Chondrocyte (in vitro differentiated cells): ENCODE results near the gene RASSF10. TPM values are rescaled to one million over a fixed set of nuclear protein-coding genes. Genes with fewer than 3 reads are reported as not detected.

ENCODE experiments used
- DNase-seq: peaks from one replicate; pipeline ENCODE4 v3.0.0; 2021; ENCODE audit warnings: mixed read lengths, low spot score
- H3K27ac Mint-ChIP-seq: one replicate; pipeline ENCODE4 v1.8.0; 2021; ENCODE audit warnings: mild to moderate bottlenecking, moderate library complexity, mixed read lengths; ENCODE audit not compliant: unreplicated experiment
- H3K27me3 Mint-ChIP-seq: 2 replicates; pipeline ENCODE4 v1.8.0; 2021; ENCODE audit warnings: low read depth, mixed read lengths
- H3K36me3 Mint-ChIP-seq: 2 replicates; pipeline ENCODE4 v1.8.0; 2021; ENCODE audit warnings: low read depth, mixed read lengths
- H3K4me1 Mint-ChIP-seq: 2 replicates; pipeline ENCODE4 v1.8.0; 2021; ENCODE audit warnings: low read depth, mild to moderate bottlenecking, mixed read lengths
- H3K4me3 Mint-ChIP-seq: one replicate; pipeline ENCODE4 v1.8.0; 2021; ENCODE audit warnings: mild to moderate bottlenecking, moderate library complexity, mixed read lengths; ENCODE audit not compliant: unreplicated experiment
- H3K9me3 Mint-ChIP-seq: 2 replicates; pipeline ENCODE4 v1.8.0; 2021; ENCODE audit warnings: low read depth, mixed read lengths
- CTCF ChIP-seq: fragments of 200-600 bp; sonication (generic); IDR thresholded peaks from 2 replicates; pipeline ENCODE4 v1.5.0; 2021; ENCODE audit warnings: antibody characterized with exemption, mild to moderate bottlenecking, moderate library complexity
- total RNA-seq: library from RNA; stranded (reverse); gene quantifications from 3 replicates; pipeline ENCODE4 v1.2.1, GENCODE V29; 2021

RASSF10 gene
- total RNA-seq, 1 donor from 2014 or later: not detected

GRCh38 chr11:12986194-12986898, 22.8 kb upstream of the RASSF10 start:
- Mint-ChIP-seq H3K27ac (no peak overlapping the region), H3K27me3 (peaks cover 22% of the 10 kb centered on the region), H3K4me1 (peaks cover 2% of the 10 kb centered on the region), H3K4me3 (no peak overlapping the region), H3K36me3 (no peaks in the 10 kb centered on the region), H3K9me3 (no peaks in the 10 kb centered on the region)
- TF ChIP-seq CTCF: no peak
- DNase-seq: no peak

- Mint-ChIP-seq H3K9me3 (no peaks in the 10 kb centered on the region), H3K4me1 (no peaks in the 10 kb centered on the region), H3K27me3 (peaks cover 33% of the 10 kb centered on the region), H3K4me3 (no peak overlapping the region), H3K36me3 (no peaks in the 10 kb centered on the region), H3K27ac (no peak overlapping the region)
- no peak for TF ChIP-seq CTCF
- DNase-seq: no peak
Observed at GRCh38 chr11:12989428-12990161, 19.5 kb upstream of the RASSF10 start.

GRCh38 chr11:12990162-12990480, 19.0 kb upstream of the RASSF10 start:
- Mint-ChIP-seq H3K27ac (no peak overlapping the region), H3K4me3 (no peak overlapping the region), H3K4me1 (no peaks in the 10 kb centered on the region), H3K27me3 (peaks cover 30% of the 10 kb centered on the region), H3K36me3 (no peaks in the 10 kb centered on the region), H3K9me3 (no peaks in the 10 kb centered on the region)
- no peak for DNase-seq
- no peak for TF ChIP-seq CTCF

GRCh38 chr11:12991426-12991825, 17.7 kb upstream of the RASSF10 start:
- H3K4me3 Mint-ChIP-seq: no peak overlapping the region
- no peak for TF ChIP-seq CTCF
- no peaks in the 10 kb centered on the region for H3K4me1 Mint-ChIP-seq

GRCh38 chr11:12993626-12994025, 15.5 kb upstream of the RASSF10 start:
- no peak for TF ChIP-seq CTCF
- Mint-ChIP-seq H3K4me3 (no peak overlapping the region), H3K36me3 (peaks cover 2% of the 10 kb centered on the region), H3K9me3 (peaks cover 11% of the 10 kb centered on the region), H3K4me1 (no peaks in the 10 kb centered on the region), H3K27ac (no peak overlapping the region), H3K27me3 (peaks cover 18% of the 10 kb centered on the region)
- DNase-seq: no peak

More at GRCh38 chr11:12991426-12991825, 17.7 kb upstream of the RASSF10 start:
- no peak overlapping the region for H3K27ac Mint-ChIP-seq
- H3K36me3 Mint-ChIP-seq: peaks cover 2% of the 10 kb centered on the region
- H3K27me3 Mint-ChIP-seq: peaks cover 19% of the 10 kb centered on the region
- H3K9me3 Mint-ChIP-seq: peaks cover 8% of the 10 kb centered on the region
- DNase-seq: no peak
